Measurements from ENCODE around the gene MAGEL2.
"Not testable (repeated sequence)": the region's sequence is repeated elsewhere in the genome, so short reads cannot be mapped to it uniquely, and the experiment has no call there.

The MAGEL2 gene

GRCh38 chr15:23645371-23646164 is 2.1 kb downstream of the MAGEL2 start:
- Mint-ChIP-seq H3K4me1 (peaks cover 3% of the 10 kb centered on the region), H3K27me3 (peaks cover 3% of the 10 kb centered on the region), H3K27ac (no peak overlapping the region), H3K9me3 (no peaks in the 10 kb centered on the region), H3K36me3 (no peaks in the 10 kb centered on the region), H3K4me3 (no peak overlapping the region)
- DNase-seq (ENCODE audit: low spot score in 2 of 2): no peak
- ATAC-seq (ENCODE audit: low read depth): no peak

GRCh38 chr15:23644829-23645228 is 2.8 kb downstream of the MAGEL2 start:
- Mint-ChIP-seq H3K27ac (no peak overlapping the region), H3K4me1 (peaks cover 3% of the 10 kb centered on the region), H3K36me3 (no peaks in the 10 kb centered on the region), H3K27me3 (peaks cover 3% of the 10 kb centered on the region), H3K9me3 (no peaks in the 10 kb centered on the region), H3K4me3 (no peak overlapping the region)
- DNase-seq (ENCODE audit: low spot score in 2 of 2) (no peak), ATAC-seq (ENCODE audit: low read depth) (no peak)

- Mint-ChIP-seq H3K4me3 (no peak overlapping the region), H3K27me3 (peaks cover 2% of the 10 kb centered on the region), H3K36me3 (no peaks in the 10 kb centered on the region), H3K27ac (no peak overlapping the region), H3K9me3 (no peaks in the 10 kb centered on the region), H3K4me1 (peaks cover 3% of the 10 kb centered on the region)
- DNase-seq (ENCODE audit: low spot score in 2 of 2): peak in 1 of 2 donors; percentile 22
- peak; percentile 37 for ATAC-seq (ENCODE audit: low read depth)
These were observed 5.1 kb downstream of the MAGEL2 start for GRCh38 chr15:23642413-23643044.

DNA sequence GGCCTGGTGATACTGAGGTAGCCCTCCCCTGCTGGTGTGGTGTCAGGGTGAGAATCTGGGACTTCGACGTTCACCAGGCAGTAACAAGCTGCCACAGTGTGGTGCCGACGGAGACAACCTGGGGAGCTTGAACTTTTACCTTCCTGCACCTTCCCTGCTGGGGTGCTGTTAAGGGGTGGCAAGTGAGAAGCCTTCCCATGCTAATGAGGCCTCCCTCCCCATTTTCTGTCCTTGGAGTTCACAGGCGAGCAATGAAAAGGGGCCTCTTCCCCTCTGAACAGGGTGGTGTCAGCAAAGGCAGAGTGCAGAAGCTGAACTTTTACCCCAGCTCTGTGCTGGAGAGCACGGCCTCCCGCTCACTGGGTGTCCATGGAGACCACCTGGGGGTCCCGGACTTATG is 13.5 kb downstream of the MAGEL2 start:
- Mint-ChIP-seq H3K4me3 (no peak overlapping the region), H3K9me3 (no peaks in the 10 kb centered on the region), H3K36me3 (no peaks in the 10 kb centered on the region), H3K27ac (no peak overlapping the region), H3K27me3 (no peaks in the 10 kb centered on the region), H3K4me1 (no peaks in the 10 kb centered on the region)
- ATAC-seq (ENCODE audit: low read depth) (no peak), DNase-seq (ENCODE audit: low spot score in 2 of 2) (no peak)

DNA sequence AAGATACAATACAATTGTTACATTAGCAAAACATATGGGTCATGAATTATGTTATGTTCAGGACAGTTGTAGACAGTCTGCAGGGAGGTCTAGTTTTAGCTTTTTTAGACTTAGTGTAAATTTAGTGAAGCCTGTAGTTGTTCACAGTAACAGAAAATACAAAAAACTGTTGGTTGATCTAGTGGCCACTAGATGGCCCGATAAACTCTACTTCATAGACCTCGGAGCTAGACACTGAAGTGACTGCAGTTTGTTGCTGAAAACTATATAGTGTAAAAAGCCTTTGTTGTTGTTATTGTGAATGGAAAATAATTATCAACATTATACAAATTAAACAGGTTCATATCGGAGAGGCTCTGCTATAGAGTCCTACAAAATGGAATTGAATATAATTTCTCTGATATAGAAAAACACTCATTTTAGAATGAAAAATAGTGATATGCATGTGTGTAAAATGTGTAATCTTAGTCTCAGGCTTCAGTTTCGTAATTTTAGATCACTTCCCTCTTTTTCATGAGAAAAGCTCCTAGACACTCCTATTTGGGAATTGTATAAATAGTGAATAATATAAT is 18.3 kb downstream of the MAGEL2 start:
- Mint-ChIP-seq H3K9me3 (peaks cover 4% of the 10 kb centered on the region), H3K4me3 (no peak overlapping the region), H3K27ac (no peak overlapping the region), H3K4me1 (no peaks in the 10 kb centered on the region), H3K36me3 (no peaks in the 10 kb centered on the region), H3K27me3 (no peaks in the 10 kb centered on the region)
- ATAC-seq (ENCODE audit: low read depth) (no peak), DNase-seq (ENCODE audit: low spot score in 2 of 2) (no peak)

GRCh38 chr15:23628612-23629233 is 18.9 kb downstream of the MAGEL2 start:
- Mint-ChIP-seq H3K4me1 (no peaks in the 10 kb centered on the region), H3K27ac (no peak overlapping the region), H3K36me3 (no peaks in the 10 kb centered on the region), H3K4me3 (no peak overlapping the region), H3K27me3 (no peaks in the 10 kb centered on the region), H3K9me3 (peaks cover 4% of the 10 kb centered on the region)
- no peak for DNase-seq (ENCODE audit: low spot score in 2 of 2)
- no peak for ATAC-seq (ENCODE audit: low read depth)

- no peaks in the 10 kb centered on the region for H3K36me3 Mint-ChIP-seq
- peaks cover 10% of the 10 kb centered on the region for H3K9me3 Mint-ChIP-seq
- H3K4me1 Mint-ChIP-seq: no peaks in the 10 kb centered on the region
- peaks cover 1% of the 10 kb centered on the region for H3K27me3 Mint-ChIP-seq
- H3K27ac Mint-ChIP-seq: no peak overlapping the region
- no peak overlapping the region for H3K4me3 Mint-ChIP-seq
- DNase-seq (ENCODE audit: low spot score in 2 of 2) (no peak), ATAC-seq (ENCODE audit: low read depth) (no peak)
These were observed 31.1 kb downstream of the MAGEL2 start for GRCh38 chr15:23616536-23616935.

DNA sequence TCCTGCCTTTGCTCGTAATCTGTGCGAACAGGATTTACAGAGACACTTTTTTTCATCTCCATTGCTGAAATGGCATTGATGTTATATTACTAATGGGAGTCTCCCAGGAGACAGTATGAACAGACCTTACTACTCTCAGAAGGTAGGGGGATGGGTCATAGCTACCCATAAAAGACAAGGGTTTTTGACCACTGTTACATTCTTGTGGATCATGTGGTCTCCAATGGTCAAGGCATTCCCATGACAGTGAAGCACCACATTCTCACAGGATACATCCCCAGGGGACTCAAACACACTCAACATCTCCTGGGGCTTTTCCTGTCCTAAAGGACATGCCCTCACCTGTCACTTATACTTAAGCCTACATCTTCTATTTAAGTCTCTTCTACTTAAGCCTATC is 41.4 kb downstream of the MAGEL2 start:
- Mint-ChIP-seq H3K4me3 (no peak overlapping the region), H3K4me1 (no peaks in the 10 kb centered on the region), H3K27ac (no peak overlapping the region), H3K9me3 (peaks cover 4% of the 10 kb centered on the region), H3K27me3 (no peaks in the 10 kb centered on the region), H3K36me3 (no peaks in the 10 kb centered on the region)
- ATAC-seq (ENCODE audit: low read depth): no peak
- no peak for DNase-seq (ENCODE audit: low spot score in 2 of 2)

DNA sequence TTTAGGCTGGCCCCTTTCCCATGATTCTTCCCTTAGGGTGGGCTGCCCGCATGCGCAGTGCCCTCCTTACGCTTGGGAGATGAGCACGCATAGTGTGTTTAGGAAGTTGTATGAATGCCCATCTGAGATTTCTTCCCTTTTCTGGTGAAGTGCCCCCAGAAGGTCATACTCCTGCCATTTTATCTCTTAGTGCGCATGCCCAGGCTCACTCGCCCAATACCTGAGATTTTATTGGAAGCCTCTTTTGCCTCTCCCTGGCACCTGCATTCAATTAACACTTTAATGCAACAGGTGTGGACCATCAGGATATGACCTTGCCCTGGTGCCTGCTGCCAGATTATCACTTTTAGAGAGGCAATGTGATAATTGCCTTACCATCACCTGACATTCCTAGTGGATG is 45.5 kb downstream of the MAGEL2 start:
- no peaks in the 10 kb centered on the region for H3K36me3 Mint-ChIP-seq
- H3K4me1 Mint-ChIP-seq: no peaks in the 10 kb centered on the region
- no peak overlapping the region for H3K4me3 Mint-ChIP-seq
- ATAC-seq (ENCODE audit: low read depth) (no peak), DNase-seq (ENCODE audit: low spot score in 2 of 2) (no peak)
- H3K27me3 Mint-ChIP-seq: no peaks in the 10 kb centered on the region
- peaks cover 2% of the 10 kb centered on the region for H3K9me3 Mint-ChIP-seq
- H3K27ac Mint-ChIP-seq: no peak overlapping the region

GRCh38 chr15:23599053-23599452 is 48.6 kb downstream of the MAGEL2 start:
- no peaks in the 10 kb centered on the region for H3K4me1 Mint-ChIP-seq
- no peaks in the 10 kb centered on the region for H3K36me3 Mint-ChIP-seq
- DNase-seq (ENCODE audit: low spot score in 2 of 2) (no peak), ATAC-seq (ENCODE audit: low read depth) (no peak)
- peaks cover 2% of the 10 kb centered on the region for H3K9me3 Mint-ChIP-seq
- H3K27ac Mint-ChIP-seq: no peak overlapping the region
- no peaks in the 10 kb centered on the region for H3K27me3 Mint-ChIP-seq
- H3K4me3 Mint-ChIP-seq: no peak overlapping the region

DNA sequence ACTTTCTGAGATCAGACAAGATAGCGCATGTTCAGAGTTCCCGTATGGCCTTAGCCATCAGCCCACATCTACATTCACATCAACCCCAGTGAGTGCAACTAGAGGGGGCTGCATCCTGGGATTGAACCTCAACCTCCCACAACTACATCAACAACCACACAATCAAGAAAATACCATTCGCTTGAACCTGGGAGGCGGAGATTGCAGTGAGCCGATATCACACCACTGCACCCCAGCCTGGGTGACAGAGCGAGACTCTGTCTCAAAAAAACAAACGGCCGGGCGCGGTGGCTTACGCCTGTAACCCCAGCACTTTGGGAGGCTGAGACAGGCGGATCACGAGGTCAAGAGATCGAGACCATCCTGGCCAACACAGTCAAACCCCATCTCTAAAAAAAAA is 50.4 kb downstream of the MAGEL2 start:
- not testable (repeated sequence) for DNase-seq (ENCODE audit: low spot score in 2 of 2); H3K9me3 Mint-ChIP-seq; H3K4me3 Mint-ChIP-seq; H3K27ac Mint-ChIP-seq; H3K4me1 Mint-ChIP-seq; H3K27me3 Mint-ChIP-seq; ATAC-seq (ENCODE audit: low read depth); H3K36me3 Mint-ChIP-seq

GRCh38 chr15:23596736-23597135 is 50.9 kb downstream of the MAGEL2 start:
- H3K36me3 Mint-ChIP-seq: no peaks in the 10 kb centered on the region
- H3K27me3 Mint-ChIP-seq: no peaks in the 10 kb centered on the region
- ATAC-seq (ENCODE audit: low read depth) (no peak), DNase-seq (ENCODE audit: low spot score in 2 of 2) (no peak)
- no peak overlapping the region for H3K4me3 Mint-ChIP-seq
- no peaks in the 10 kb centered on the region for H3K9me3 Mint-ChIP-seq
- H3K4me1 Mint-ChIP-seq: no peaks in the 10 kb centered on the region
- H3K27ac Mint-ChIP-seq: no peak overlapping the region

DNA sequence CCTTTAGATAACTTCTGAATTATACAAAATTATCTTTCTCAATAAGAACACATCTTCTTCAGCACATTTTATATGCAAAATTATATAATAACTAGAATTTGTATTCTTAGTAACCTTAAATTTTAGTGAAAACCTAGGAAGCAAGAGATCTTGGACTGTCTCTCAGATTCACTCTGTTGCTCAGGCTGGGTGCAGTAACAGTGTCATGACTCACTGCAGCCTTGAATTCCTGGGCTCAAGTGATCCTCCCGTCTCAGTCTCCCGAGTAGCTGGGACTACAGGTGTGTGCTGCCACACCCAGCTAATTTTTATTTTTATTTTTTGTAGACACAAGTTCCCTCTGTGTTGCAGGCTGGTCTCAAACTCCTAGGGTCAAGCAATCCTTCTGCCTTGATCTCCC is 52.3 kb downstream of the MAGEL2 start:
- H3K9me3 Mint-ChIP-seq: peaks cover 2% of the 10 kb centered on the region
- DNase-seq (ENCODE audit: low spot score in 2 of 2) (no peak), ATAC-seq (ENCODE audit: low read depth) (no peak)
- H3K36me3 Mint-ChIP-seq: no peaks in the 10 kb centered on the region
- H3K4me1 Mint-ChIP-seq: no peaks in the 10 kb centered on the region
- no peak overlapping the region for H3K4me3 Mint-ChIP-seq
- peaks cover 2% of the 10 kb centered on the region for H3K27me3 Mint-ChIP-seq
- H3K27ac Mint-ChIP-seq: no peak overlapping the region

DNA sequence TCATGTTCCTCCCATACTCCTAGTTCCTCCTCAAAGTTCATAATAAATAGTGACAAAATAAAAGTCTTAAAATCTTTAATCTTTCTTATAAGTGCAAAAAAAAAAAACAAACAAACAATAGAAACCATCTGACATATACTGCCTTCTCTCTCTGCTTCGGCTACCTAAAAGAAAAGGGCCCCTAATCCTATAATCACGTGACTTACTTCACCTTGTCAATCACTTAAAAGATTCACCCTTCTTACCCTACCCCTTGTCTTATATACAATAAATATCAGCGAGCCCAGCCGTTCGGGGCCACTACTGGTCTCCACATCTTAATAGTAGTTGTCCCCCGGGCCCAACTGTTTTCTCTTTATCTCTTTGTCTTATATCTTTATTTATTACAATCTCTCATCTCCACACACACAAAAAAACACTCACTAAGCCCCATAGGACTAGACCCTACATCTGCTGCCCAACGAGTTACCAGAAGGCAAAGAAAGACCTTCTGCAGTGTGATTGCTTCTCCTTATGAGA is 53.4 kb downstream of the MAGEL2 start:
- ATAC-seq (ENCODE audit: low read depth): no peak
- H3K4me3 Mint-ChIP-seq: no peak overlapping the region
- H3K9me3 Mint-ChIP-seq: peaks cover 3% of the 10 kb centered on the region
- H3K27me3 Mint-ChIP-seq: peaks cover 4% of the 10 kb centered on the region
- H3K27ac Mint-ChIP-seq: no peak overlapping the region
- H3K4me1 Mint-ChIP-seq: no peaks in the 10 kb centered on the region
- H3K36me3 Mint-ChIP-seq: no peaks in the 10 kb centered on the region
- no peak for DNase-seq (ENCODE audit: low spot score in 2 of 2)

Measured in memory B cell (primary cell).